Neural cell (in vitro differentiated cells): ENCODE data around the gene PTPN22. TPM values are rescaled to one million over a fixed set of nuclear protein-coding genes. Genes with fewer than 3 reads are reported as not detected.

ENCODE experiments used
- H2AFZ ChIP-seq: fragments of 200-600, 300-800 bp; sonication (generic), shearing (Covaris generic); 2 replicates; pipeline ENCODE4 v1.6.0; 2014; ENCODE audit warnings: low read depth, mild to moderate bottlenecking, antibody characterized with exemption, low read length, moderate library complexity
- H3F3A ChIP-seq: fragments of 200-600 bp; shearing (Covaris generic); 2 replicates; pipeline ENCODE4 v1.6.1; 2016; ENCODE audit warnings: mild to moderate bottlenecking, moderate library complexity, mixed read lengths, antibody characterized with exemption, low read length; ENCODE audit not compliant: insufficient read depth, poor library complexity, severe bottlenecking
- H3K27ac ChIP-seq: fragments of 200-600, 300-800 bp; sonication (generic), shearing (Covaris generic); 2 replicates; pipeline ENCODE4 v1.5.1; 2014; ENCODE audit warnings: mild to moderate bottlenecking, low read length, moderate library complexity
- H3K27me3 ChIP-seq: fragments of 300-800, 200-600 bp; sonication (generic), shearing (Covaris generic); 2 replicates; pipeline ENCODE4 v1.6.0; 2014; ENCODE audit warnings: mild to moderate bottlenecking, low read depth, low read length, moderate library complexity; ENCODE audit not compliant: insufficient read depth
- H3K36me3 ChIP-seq: fragments of 300-800, 200-600 bp; sonication (generic), shearing (Covaris generic); 2 replicates; pipeline ENCODE4 v1.5.1; 2014; ENCODE audit warnings: mild to moderate bottlenecking, antibody characterized with exemption, low read length, moderate library complexity; ENCODE audit not compliant: insufficient read depth
- H3K4me2 ChIP-seq: fragments of 300-800, 200-600 bp; sonication (generic), shearing (Covaris generic); 2 replicates; pipeline ENCODE4 v1.6.0; 2014; ENCODE audit warnings: mild to moderate bottlenecking, low read length
- H3K4me3 ChIP-seq: fragments of 300-800, 200-600 bp; sonication (generic), shearing (Covaris generic); 2 replicates; pipeline ENCODE4 v1.5.1; 2014; ENCODE audit warnings: mild to moderate bottlenecking, low read length, moderate library complexity
- H3K79me2 ChIP-seq: fragments of 200-600 bp; shearing (Covaris generic); replicated peaks from 2 replicates; pipeline ENCODE4 v1.6.0; 2014; ENCODE audit warnings: mild to moderate bottlenecking, low read length, moderate library complexity; ENCODE audit not compliant: insufficient read depth
- H3K9ac ChIP-seq: fragments of 300-800, 200-600 bp; sonication (generic), shearing (Covaris generic); 2 replicates; pipeline ENCODE4 v1.6.1; 2016; ENCODE audit warnings: mild to moderate bottlenecking, low read length, mixed read lengths
- H3K9me2 ChIP-seq: fragments of 200-600 bp; shearing (Covaris generic); 2 replicates; pipeline ENCODE4 v1.6.1; 2016; ENCODE audit warnings: mild to moderate bottlenecking, low read length, mixed read lengths; ENCODE audit not compliant: insufficient read depth
- H3K9me3 ChIP-seq: fragments of 200-600, 300-800 bp; sonication (generic), shearing (Covaris generic); 2 replicates; pipeline ENCODE4 v1.6.1; 2016; ENCODE audit warnings: mild to moderate bottlenecking, mixed run types, low read length, moderate library complexity, mixed read lengths
- H4K20me1 ChIP-seq: fragments of 200-600 bp; shearing (Covaris generic); 2 replicates; pipeline ENCODE4 v1.6.1; 2016; ENCODE audit warnings: mild to moderate bottlenecking, mixed run types; ENCODE audit not compliant: insufficient read depth
- CTCF ChIP-seq: fragments of 450-650 bp; IDR thresholded peaks from 2 replicates; pipeline ENCODE4 v1.5.1; 2014; ENCODE audit warnings: antibody characterized with exemption, mild to moderate bottlenecking, moderate library complexity; ENCODE audit not compliant: poor library complexity, severe bottlenecking
- EP300 ChIP-seq: fragments of 450-650 bp; conservative IDR thresholded peaks from 2 replicates; pipeline ENCODE4 v1.6.1; 2014; ENCODE audit warnings: antibody characterized with exemption, mild to moderate bottlenecking, moderate library complexity; ENCODE audit not compliant: poor library complexity, severe bottlenecking
- EZH2 ChIP-seq: fragments of 200-600, 300-800 bp; shearing (Covaris generic), sonication (generic); IDR thresholded peaks from 2 replicates; pipeline ENCODE4 v1.6.1; 2014; ENCODE audit warnings: antibody characterized with exemption, low read length, borderline replicate concordance, mild to moderate bottlenecking; ENCODE audit not compliant: insufficient read depth, poor library complexity, severe bottlenecking
- MXI1 ChIP-seq: fragments of 450-650 bp; conservative IDR thresholded peaks from 2 replicates; pipeline ENCODE4 v1.6.1; 2014; ENCODE audit warnings: antibody characterized with exemption, mild to moderate bottlenecking; ENCODE audit not compliant: poor library complexity, severe bottlenecking
- POLR2AphosphoS5 ChIP-seq: IDR thresholded peaks from 2 replicates; pipeline ENCODE4 v1.6.1; 2012
- RAD21 ChIP-seq: fragments of 450-650 bp; conservative IDR thresholded peaks from 2 replicates; pipeline ENCODE4 v1.6.1; 2014; ENCODE audit warnings: antibody characterized with exemption, mild to moderate bottlenecking, moderate library complexity
- REST ChIP-seq: IDR thresholded peaks from 2 replicates; pipeline ENCODE4 v1.6.1; 2012; ENCODE audit warnings: borderline replicate concordance
- SMC3 ChIP-seq: fragments of 450-650 bp; conservative IDR thresholded peaks from 2 replicates; pipeline ENCODE4 v1.6.1; 2014; ENCODE audit warnings: antibody characterized with exemption, mild to moderate bottlenecking, moderate library complexity; ENCODE audit not compliant: poor library complexity
- TAF1 ChIP-seq: IDR thresholded peaks from 2 replicates; pipeline ENCODE4 v1.6.1; 2012; ENCODE audit warnings: low read depth
- polyA plus RNA-seq: library from polyadenylated mRNA; depleted of rRNA; stranded (reverse); fragments of >200 nt; gene quantifications from 2 replicates; pipeline ENCODE4 v1.2.3, GENCODE V29; 2014

Gene PTPN22
- polyA plus RNA-seq, 1 donor from 2014 or later, result 0.92 TPM

- no peak overlapping the region for H3K27ac ChIP-seq
- no peak overlapping the region for H3K4me2 ChIP-seq
- peaks cover 13% of the 10 kb centered on the region for H3K36me3 ChIP-seq
- H3K9me3 ChIP-seq, result no peaks in the 10 kb centered on the region
- no peak overlapping the region for H3K4me3 ChIP-seq
- H2AFZ ChIP-seq, result no peak overlapping the region
- no peak for TF ChIP-seq POLR2AphosphoS5
- TF ChIP-seq EP300, result no peak
- TF ChIP-seq CTCF, result no peak
- H3K9ac ChIP-seq, result no peak overlapping the region
- H3K9me2 ChIP-seq, result no peaks in the 10 kb centered on the region
- H3K79me2 ChIP-seq, result no peaks in the 10 kb centered on the region
- H3F3A ChIP-seq, result no peaks in the 10 kb centered on the region
- H3K27me3 ChIP-seq, result no peaks in the 10 kb centered on the region
- no peaks in the 10 kb centered on the region for H4K20me1 ChIP-seq
Measured at GRCh38 chr1:113893267-113893666, 21.8 kb upstream of the PTPN22 start.

- Histone ChIP-seq H3K9ac (no peak overlapping the region), H3F3A (no peaks in the 10 kb centered on the region), H3K27me3 (no peaks in the 10 kb centered on the region), H3K4me2 (no peak overlapping the region), H3K4me3 (no peak overlapping the region), H3K9me3 (no peaks in the 10 kb centered on the region), H3K9me2 (no peaks in the 10 kb centered on the region), H3K36me3 (peaks cover 13% of the 10 kb centered on the region), H3K27ac (no peak overlapping the region), H2AFZ (no peak overlapping the region), H3K79me2 (no peaks in the 10 kb centered on the region), H4K20me1 (no peaks in the 10 kb centered on the region)
- no peak for TF ChIP-seq SMC3
- TF ChIP-seq EP300, result no peak
- no peak for TF ChIP-seq CTCF
- TF ChIP-seq REST, result no peak
- TF ChIP-seq MXI1, result no peak
- TF ChIP-seq RAD21, result no peak
- TF ChIP-seq EZH2, result no peak
- no peak for TF ChIP-seq POLR2AphosphoS5
- no peak for TF ChIP-seq TAF1
Measured at GRCh38 chr1:113891631-113892220, 20.2 kb upstream of the PTPN22 start.
